K562 (cell line): Measurements from ENCODE around the gene DHX35. TPM values are rescaled to one million over a fixed set of nuclear protein-coding genes. Genes with fewer than 3 reads are reported as not detected.

Experiments used
- ARNT ChIP-seq, 2 experiments: fragments of 450-650 bp; IDR thresholded peaks; 2 replicates each; pipeline ENCODE4 v1.6.1; 2016; ENCODE audit warnings: mild to moderate bottlenecking in 1 of 2
- EGR1 ChIP-seq: fragments of 450-650 bp; conservative IDR thresholded peaks from 2 replicates; pipeline ENCODE4 v1.6.1; 2017; ENCODE audit warnings: mild to moderate bottlenecking
- ELF1 ChIP-seq: fragments of 200-800 bp; sonication (Bioruptor generic); IDR thresholded peaks from 2 replicates; pipeline ENCODE4 v1.6.1; 2016; ENCODE audit warnings: missing genetic modification characterization, missing compliant biosample characterization
- ESRRA ChIP-seq: fragments of 450-650 bp; IDR thresholded peaks from 2 replicates; pipeline ENCODE4 v1.6.1; 2014; ENCODE audit warnings: low read depth, mild to moderate bottlenecking, moderate library complexity, borderline replicate concordance
- ETV1 ChIP-seq: fragments of 450-650 bp; conservative IDR thresholded peaks from 2 replicates; pipeline ENCODE4 v1.6.1; 2016; ENCODE audit warnings: missing genetic modification characterization, control low read depth, low read depth, missing compliant biosample characterization
- EZH2 ChIP-seq: IDR thresholded peaks from 2 replicates; pipeline ENCODE4 v1.6.1; 2012; ENCODE audit warnings: low read depth, mild to moderate bottlenecking, inconsistent platforms, low read length, borderline replicate concordance
- FIP1L1 ChIP-seq: fragments of 200-400 bp; formaldehyde crosslinking; IDR thresholded peaks from 2 replicates; pipeline ENCODE4 v1.6.1; 2018; ENCODE audit warnings: mild to moderate bottlenecking, low read depth, low read length; ENCODE audit not compliant: poor library complexity, severe bottlenecking
- GABPB1 ChIP-seq: sonication (generic); formaldehyde crosslinking; IDR thresholded peaks from 2 replicates; pipeline ENCODE4 v1.8.0; 2022; ENCODE audit warnings: mild to moderate bottlenecking, missing genetic modification reagents
- HCFC1 ChIP-seq: IDR thresholded peaks from 2 replicates; pipeline ENCODE4 v1.6.1; 2012; ENCODE audit warnings: low read depth, low read length, improper control_type of control experiment
- HMGN3 ChIP-seq: IDR thresholded peaks from 2 replicates; pipeline ENCODE4 v1.6.1; 2011; ENCODE audit warnings: borderline replicate concordance, low read depth, mild to moderate bottlenecking, mixed read lengths, low read length; ENCODE audit not compliant: insufficient read length; ENCODE audit errors: extremely low read depth
- KLF16 ChIP-seq: IDR thresholded peaks from 2 replicates; pipeline ENCODE4 v1.6.1; 2016; ENCODE audit warnings: antibody characterized with exemption
- L3MBTL2 ChIP-seq: fragments of 450-650 bp; IDR thresholded peaks from 2 replicates; pipeline ENCODE4 v1.6.1; 2016; ENCODE audit warnings: mild to moderate bottlenecking, moderate library complexity
- NEUROD1 ChIP-seq: fragments of 150-350 bp; IDR thresholded peaks from 2 replicates; pipeline ENCODE4 v1.6.1; 2014; ENCODE audit warnings: borderline replicate concordance, low read length, low read depth; ENCODE audit not compliant: partially characterized antibody
- PCBP1 ChIP-seq: fragments of 200-400 bp; formaldehyde crosslinking; IDR thresholded peaks from 2 replicates; pipeline ENCODE4 v1.6.1; 2018; ENCODE audit warnings: mild to moderate bottlenecking, low read depth, low read length; ENCODE audit not compliant: poor library complexity, severe bottlenecking
- RBM25 ChIP-seq: fragments of 200-400 bp; formaldehyde crosslinking; IDR thresholded peaks from 2 replicates; pipeline ENCODE4 v1.6.1; 2018; ENCODE audit warnings: low read length, low read depth, moderate library complexity; ENCODE audit not compliant: severe bottlenecking
- SAP30 ChIP-seq: fragments of 200-600 bp; sonication (generic); IDR thresholded peaks from 2 replicates; pipeline ENCODE4 v1.6.1; 2012; ENCODE audit warnings: borderline replicate concordance, low read depth, mild to moderate bottlenecking, moderate library complexity, low read length, control low read depth, inconsistent platforms; ENCODE audit not compliant: insufficient read depth, poor library complexity, severe bottlenecking
- SIN3A ChIP-seq, 2 experiments: fragments of 150-350 bp in 1 of 2; IDR thresholded peaks; 2 replicates each; pipeline ENCODE4 v1.6.1; 2011 to 2016; ENCODE audit warnings: borderline replicate concordance in 2 of 2, low read depth in 2 of 2, low read length in 2 of 2, mild to moderate bottlenecking in 2 of 2, moderate library complexity in 2 of 2; ENCODE audit not compliant: control insufficient read depth in 1 of 2
- STAG1 ChIP-seq: sonication (generic); formaldehyde crosslinking; IDR thresholded peaks from 2 replicates; pipeline ENCODE4 v1.5.0; 2020; ENCODE audit warnings: missing genetic modification reagents, borderline replicate concordance
- STAT5A ChIP-seq: IDR thresholded peaks from 2 replicates; pipeline ENCODE4 v1.6.1; 2012; ENCODE audit warnings: low read length, inconsistent platforms, borderline replicate concordance
- TAF9B ChIP-seq: fragments of 450-650 bp; IDR thresholded peaks from 2 replicates; pipeline ENCODE4 v1.6.1; 2018; ENCODE audit warnings: mild to moderate bottlenecking; ENCODE audit not compliant: partially characterized antibody
- WHSC1 ChIP-seq: IDR thresholded peaks from one replicate; pipeline ENCODE4 v1.6.1; 2012; ENCODE audit warnings: low read length, control low read depth, inconsistent platforms
- XRCC5 ChIP-seq: fragments of 200-400 bp; formaldehyde crosslinking; IDR thresholded peaks from 2 replicates; pipeline ENCODE4 v1.6.1; 2017; ENCODE audit warnings: low read depth, mild to moderate bottlenecking, low read length
- ZFP30 ChIP-seq: fragments of 250-450 bp; sonication (Bioruptor Pico); IDR thresholded peaks from 2 replicates; pipeline ENCODE4 v1.8.0; 2022; ENCODE audit warnings: moderate library complexity, mild to moderate bottlenecking, inconsistent platforms, borderline replicate concordance
- ZKSCAN1 ChIP-seq: fragments of 150-350 bp; IDR thresholded peaks from 2 replicates; pipeline ENCODE4 v1.6.1; 2016; ENCODE audit warnings: low read depth, low read length
- ZNF12 ChIP-seq: sonication (generic); formaldehyde crosslinking; IDR thresholded peaks from 2 replicates; pipeline ENCODE4 v1.4.0; 2020; ENCODE audit warnings: mild to moderate bottlenecking, missing genetic modification reagents
- ZNF212 ChIP-seq: fragments of 450-650 bp; formaldehyde crosslinking; IDR thresholded peaks from 2 replicates; pipeline ENCODE4 v1.4.0; 2020; ENCODE audit warnings: mild to moderate bottlenecking
- ZNF431 ChIP-seq: sonication (generic); formaldehyde crosslinking; IDR thresholded peaks from 2 replicates; pipeline ENCODE4 v1.8.0; 2022; ENCODE audit warnings: mild to moderate bottlenecking, missing genetic modification reagents
- polyA plus RNA-seq, 8 experiments: library from polyadenylated mRNA; depleted of rRNA in 4 of 8; stranded (reverse) in 5 of 8; unstranded in 3 of 8; fragments of >200 nt; fragmentation: Nextera tagmentation in 2 of 8; fragmentation: Illumina TruSeq in 1 of 8; extraction: Ambion mirVana in 2 of 8; extraction: Trizol in 1 of 8; gene quantifications; 2 replicates each; pipeline versions ENCODE4 v1.2.1 to v1.2.3, GENCODE V29; 2011 to 2014; ENCODE audit warnings: inconsistent platforms in 1 of 8, missing spikeins in 1 of 8
- total RNA-seq, 7 experiments: library from RNA; depleted of rRNA in 6 of 7; stranded (reverse); fragments of >200 nt in 6 of 7; fragmentation: Illumina TruSeq in 2 of 7; extraction: Trizol in 2 of 7; gene quantifications; 2 replicates each; pipeline versions ENCODE4 v1.2.1 to v1.2.3, GENCODE V29; 2011 to 2021; ENCODE audit warnings: low replicate concordance in 1 of 7
- TF ChIP-seq, protein P1 (sequence below): fragments of 450-650 bp; IDR thresholded peaks from 2 replicates; pipeline ENCODE4 v1.6.1; 2014; ENCODE audit warnings: low read depth, mild to moderate bottlenecking, moderate library complexity, borderline replicate concordance

The DHX35 gene
- total and polyA plus RNA-seq, 9 of the 15 experiments (the other 6 are each of a cell fraction or from before 2014, with no cell fraction given), result 6.5 to 25.6 (median 16.9) TPM

DNA sequence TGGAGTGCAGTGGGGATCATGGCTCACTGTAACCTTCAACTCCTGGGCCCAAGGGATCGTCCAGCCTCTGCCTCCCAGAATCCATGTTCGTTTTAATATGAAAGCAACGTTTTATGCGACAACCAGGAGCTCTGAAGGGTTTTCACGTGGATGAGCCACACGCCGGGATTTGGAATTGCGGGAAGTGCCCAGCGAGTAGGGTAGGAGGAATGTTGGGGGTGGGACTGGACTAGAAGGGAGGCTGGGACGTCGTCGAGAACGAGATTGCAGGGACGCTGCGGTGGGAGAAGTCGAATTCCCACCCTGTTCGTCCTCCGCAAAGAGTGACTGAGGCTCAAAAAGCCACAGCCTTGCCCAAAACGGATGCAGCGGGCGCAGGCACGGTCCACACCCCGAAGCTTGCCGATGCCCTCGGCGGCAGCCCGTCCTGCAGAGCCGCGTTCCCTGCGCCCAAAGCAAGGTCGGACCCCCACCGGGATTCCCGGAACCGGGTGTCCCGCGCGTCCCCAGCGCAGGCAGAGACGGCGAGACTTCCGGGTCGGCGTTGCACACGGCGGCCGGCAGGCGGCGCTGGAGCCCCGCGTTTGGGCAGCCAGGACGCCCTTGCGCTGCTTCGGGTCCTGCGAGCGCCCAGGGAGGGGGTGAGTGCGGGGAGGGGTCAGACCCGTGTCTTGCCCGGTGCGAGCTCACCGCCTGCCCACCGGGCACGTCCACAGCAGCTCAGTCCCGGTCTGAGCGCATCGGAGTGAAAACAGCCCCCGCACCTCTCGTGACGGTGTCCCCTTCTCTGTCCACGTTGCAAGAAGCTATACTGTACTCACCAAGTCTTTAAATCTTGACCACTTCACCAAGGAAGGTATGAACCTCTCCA, 87.8 kb downstream of the DHX35 start (continued):
- no peak for TF ChIP-seq WHSC1
- peak; percentile 78; the same call in 1 of the 2 replicates for TF ChIP-seq STAG1 (CRISPR knock-in tag)
- TF ChIP-seq ZNF12 (CRISPR knock-in tag), result no peak
- TF ChIP-seq RBM25, result peak; percentile 47
- TF ChIP-seq ETV1 (tag), result peak; percentile 80
- peak; percentile 68 for TF ChIP-seq ESRRA
- TF ChIP-seq HCFC1, result peak; percentile 48; the same call in 1 of the 2 replicates
- peak; percentile 26 for TF ChIP-seq HMGN3
- TF ChIP-seq, protein P1, sequence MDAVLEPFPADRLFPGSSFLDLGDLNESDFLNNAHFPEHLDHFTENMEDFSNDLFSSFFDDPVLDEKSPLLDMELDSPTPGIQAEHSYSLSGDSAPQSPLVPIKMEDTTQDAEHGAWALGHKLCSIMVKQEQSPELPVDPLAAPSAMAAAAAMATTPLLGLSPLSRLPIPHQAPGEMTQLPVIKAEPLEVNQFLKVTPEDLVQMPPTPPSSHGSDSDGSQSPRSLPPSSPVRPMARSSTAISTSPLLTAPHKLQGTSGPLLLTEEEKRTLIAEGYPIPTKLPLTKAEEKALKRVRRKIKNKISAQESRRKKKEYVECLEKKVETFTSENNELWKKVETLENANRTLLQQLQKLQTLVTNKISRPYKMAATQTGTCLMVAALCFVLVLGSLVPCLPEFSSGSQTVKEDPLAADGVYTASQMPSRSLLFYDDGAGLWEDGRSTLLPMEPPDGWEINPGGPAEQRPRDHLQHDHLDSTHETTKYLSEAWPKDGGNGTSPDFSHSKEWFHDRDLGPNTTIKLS, result no peak
- no peak for TF ChIP-seq EZH2
- no peak for TF ChIP-seq ZNF212 (CRISPR knock-in tag)
- 0 out of 2 replicates have a peak, but pooled peaks have one; percentile 29 for TF ChIP-seq ZKSCAN1
- TF ChIP-seq GABPB1 (CRISPR knock-in tag), result peak; percentile 86
- peak; percentile 89 for TF ChIP-seq PCBP1
- TF ChIP-seq EGR1, result no peak; the same call in 1 of the 2 replicates
- TF ChIP-seq ZFP30 (CRISPR knock-in tag), result no peak
- TF ChIP-seq ZNF431, result no peak
- TF ChIP-seq SIN3A (IDR thresholded peaks at IDR 0.05; ENCODE audit: borderline replicate concordance in 2 of 2, control insufficient read depth in 1 of 2, low read depth in 2 of 2, low read length in 2 of 2), result 0 out of 4 replicates have a peak, but pooled peaks of 1 of the 2 experiments have one; percentile 49
- TF ChIP-seq KLF16, result no peak
- no peak for TF ChIP-seq SAP30
- TF ChIP-seq L3MBTL2, result peak; percentile 79
- TF ChIP-seq TAF9B, result no peak
- TF ChIP-seq FIP1L1, result peak; percentile 62
- TF ChIP-seq XRCC5, result no peak; the same call in 1 of the 2 replicates
- no peak for TF ChIP-seq NEUROD1
- TF ChIP-seq ARNT (IDR thresholded peaks at IDR 0.05), result no peak
- TF ChIP-seq ELF1, result peak; percentile 99
- no peak for TF ChIP-seq STAT5A
